IPS DF 4.7 (cell line): ENCODE measurements around the gene PSPC1.
A peak's percentile ranks its signal among the peaks of the same experiment; 100 is the strongest.
"Not testable (repeated sequence)": the region's sequence is repeated elsewhere in the genome, so short reads cannot be mapped to it uniquely, and the experiment has no call there.

ENCODE experiments used
- DNase-seq: peaks from one replicate; pipeline ENCODE4 v3.0.0-alpha.2; 2013; ENCODE audit warnings: low spot score; ENCODE audit errors: extremely low read depth

The PSPC1 gene, protein sequence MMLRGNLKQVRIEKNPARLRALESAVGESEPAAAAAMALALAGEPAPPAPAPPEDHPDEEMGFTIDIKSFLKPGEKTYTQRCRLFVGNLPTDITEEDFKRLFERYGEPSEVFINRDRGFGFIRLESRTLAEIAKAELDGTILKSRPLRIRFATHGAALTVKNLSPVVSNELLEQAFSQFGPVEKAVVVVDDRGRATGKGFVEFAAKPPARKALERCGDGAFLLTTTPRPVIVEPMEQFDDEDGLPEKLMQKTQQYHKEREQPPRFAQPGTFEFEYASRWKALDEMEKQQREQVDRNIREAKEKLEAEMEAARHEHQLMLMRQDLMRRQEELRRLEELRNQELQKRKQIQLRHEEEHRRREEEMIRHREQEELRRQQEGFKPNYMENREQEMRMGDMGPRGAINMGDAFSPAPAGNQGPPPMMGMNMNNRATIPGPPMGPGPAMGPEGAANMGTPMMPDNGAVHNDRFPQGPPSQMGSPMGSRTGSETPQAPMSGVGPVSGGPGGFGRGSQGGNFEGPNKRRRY

DNA sequence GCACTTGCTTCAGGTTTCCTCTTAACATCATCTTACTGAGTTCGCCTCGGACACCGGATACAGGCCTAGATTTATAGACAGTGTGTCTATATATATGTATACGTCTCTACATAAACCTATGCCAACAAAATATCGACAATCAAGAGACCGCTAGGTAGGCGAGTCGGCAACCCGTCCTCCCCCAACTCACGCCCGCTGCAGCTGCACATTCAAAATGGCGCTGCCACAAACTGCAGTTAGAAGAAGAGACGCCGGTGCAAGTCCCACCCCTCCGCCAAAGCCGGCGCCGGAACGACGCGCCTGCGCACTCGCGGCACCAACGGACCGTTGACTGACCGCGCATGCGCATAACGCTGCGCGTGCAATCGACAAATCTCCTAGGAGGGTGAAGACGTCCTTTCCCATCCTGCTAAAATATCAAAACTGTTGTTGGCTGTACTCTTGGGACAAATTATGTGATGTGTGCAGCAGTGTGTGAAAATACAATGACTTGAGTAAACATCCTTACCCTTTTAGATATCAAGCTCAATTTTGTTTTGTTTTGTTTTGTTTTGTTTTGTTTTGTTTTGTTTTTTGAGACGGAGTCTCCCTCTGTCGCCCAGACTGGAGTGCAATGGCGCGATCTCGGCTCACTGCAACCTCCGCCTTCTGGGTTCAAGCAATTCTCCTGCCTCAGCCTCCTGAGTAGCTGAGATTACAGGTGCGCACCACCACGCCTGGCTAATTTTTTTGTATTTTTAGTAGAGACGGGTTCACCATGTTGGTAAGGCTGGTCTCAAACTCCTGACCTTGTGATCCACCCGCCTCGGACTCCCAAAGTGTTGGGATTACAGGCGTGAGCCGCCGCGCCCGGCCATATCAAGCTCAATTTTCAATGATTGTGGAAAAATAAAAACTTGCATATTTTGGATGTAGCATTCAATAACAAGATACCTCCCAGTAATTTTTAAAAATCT lies at the start of gene PSPC1:
TSS of gene PSPC1 (minus strand) at position 219 of the 956 bp plus-strand sequence. CDS start at position 31, 188 bp downstream.
- DNase-seq: peak; percentile 72

DNA sequence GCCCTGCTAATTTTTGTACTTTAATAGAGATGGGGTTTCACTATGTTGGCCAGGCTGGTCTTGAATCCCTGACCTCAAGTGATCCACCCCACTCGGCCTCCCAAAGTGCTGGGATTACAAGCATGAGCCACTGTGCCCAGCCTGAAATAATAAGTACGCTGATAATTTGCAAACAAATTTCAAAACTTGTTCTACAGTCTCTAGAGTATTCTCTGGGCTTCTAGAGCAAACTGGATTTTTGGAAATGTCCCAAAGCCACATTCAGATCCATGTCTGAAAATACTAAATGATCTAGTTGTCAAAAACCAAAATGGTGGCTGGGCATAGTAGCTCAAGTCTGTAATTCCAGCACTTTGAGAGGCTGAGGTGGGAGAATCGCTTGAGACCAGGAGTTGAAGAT lies 39.9 kb upstream of the PSPC1 start:
- no peak for DNase-seq

DNA sequence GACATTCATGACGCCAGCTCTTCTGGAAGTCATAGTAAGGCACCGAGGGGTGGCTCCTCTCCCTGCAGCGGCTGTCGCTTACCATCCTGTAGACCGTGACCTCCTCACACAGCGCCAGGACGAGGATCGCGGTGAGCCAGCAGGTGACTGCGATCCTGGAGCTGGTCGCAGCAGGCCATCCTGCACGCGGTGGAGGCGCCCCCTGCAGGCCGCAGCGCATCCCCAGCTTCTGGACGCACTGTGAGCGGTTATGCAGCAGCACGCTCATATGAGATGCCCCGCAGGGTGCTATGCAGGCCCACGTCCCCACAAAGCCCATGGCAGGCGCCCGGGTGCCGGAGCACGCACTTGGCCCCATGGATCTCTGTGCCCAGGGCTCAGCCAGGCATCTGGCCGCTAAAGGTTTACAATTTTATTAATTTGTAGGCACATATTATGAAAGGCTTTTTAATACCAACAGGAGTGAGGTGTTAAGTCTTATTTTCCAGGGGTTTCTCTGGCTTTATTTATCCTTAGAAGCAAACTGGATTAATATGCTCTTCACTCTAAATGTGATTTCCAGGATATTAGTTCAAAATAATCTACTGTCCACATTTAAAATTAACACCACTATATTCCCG lies 35.6 kb upstream of the PSPC1 start:
- DNase-seq: peak; percentile 62

DNA sequence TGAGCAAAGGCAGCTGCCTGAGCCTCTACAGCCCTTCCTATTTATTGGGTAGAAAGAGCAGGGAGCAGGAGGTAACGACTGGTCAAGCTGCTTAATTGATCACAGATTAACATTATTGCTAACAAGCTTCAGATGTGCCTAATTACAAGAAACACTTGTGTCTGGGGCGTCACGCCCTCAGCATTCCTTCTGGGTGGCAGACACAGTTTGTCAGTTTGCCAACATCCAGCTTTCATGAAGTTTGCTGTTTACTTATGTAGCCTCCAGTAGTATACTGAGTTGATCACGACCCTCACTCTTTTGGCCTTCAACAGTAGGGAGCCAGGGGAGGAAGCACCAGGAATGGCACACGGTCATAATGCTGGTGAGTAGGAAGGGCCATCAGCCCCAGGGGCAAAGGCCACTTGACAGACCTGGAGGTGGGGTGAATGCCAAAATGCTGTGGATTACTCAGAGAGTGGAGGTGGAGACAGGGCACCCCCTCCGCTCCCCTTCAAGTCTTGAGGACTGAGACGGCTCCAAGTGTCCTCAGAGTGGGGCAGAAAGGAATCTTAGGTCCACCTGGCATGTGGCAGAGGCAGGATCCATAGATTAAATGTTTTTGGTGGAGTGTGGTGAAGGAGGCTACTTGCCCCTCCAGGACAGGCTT lies 34.9 kb upstream of the PSPC1 start:
- no peak for DNase-seq

DNA sequence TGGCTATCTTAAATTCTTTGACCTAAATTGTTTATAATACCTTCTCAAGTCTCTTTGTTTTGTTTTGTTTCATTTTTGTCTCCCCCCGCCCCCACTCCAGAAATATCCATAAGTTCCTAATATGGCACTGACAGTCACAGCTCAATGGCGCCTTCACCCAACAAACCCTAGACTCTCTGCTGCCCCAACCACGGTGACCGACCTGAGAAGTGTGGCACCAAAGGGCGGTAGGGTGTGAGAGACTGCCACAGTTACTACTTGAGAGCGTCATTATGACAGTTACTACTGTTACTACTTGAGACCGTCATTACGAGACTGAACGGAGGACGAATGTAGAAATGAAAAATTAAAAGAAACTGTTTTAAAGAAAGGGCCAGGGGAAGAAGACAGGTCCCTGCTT lies 34.4 kb upstream of the PSPC1 start:
- DNase-seq: no peak

DNA sequence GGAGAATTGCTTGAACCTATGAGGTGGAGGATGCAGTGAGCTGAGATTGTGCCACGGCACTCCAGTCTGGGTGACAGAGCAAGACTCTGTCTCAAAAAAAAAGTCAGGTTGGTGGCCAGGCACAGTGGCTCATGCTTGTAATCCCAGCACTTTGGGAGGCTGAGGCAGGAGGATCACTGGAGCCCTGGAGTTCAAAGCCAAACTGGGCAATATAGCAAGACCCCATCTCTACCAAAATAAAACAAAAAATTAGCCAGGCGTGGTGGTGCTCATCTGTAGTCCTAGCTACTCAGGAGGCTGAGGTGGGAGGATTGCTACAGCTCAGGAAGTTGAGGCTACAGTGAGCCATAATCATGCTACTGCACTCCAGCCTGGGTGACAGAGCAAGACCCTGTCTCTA lies 33.1 kb upstream of the PSPC1 start:
- not testable (repeated sequence) for DNase-seq

DNA sequence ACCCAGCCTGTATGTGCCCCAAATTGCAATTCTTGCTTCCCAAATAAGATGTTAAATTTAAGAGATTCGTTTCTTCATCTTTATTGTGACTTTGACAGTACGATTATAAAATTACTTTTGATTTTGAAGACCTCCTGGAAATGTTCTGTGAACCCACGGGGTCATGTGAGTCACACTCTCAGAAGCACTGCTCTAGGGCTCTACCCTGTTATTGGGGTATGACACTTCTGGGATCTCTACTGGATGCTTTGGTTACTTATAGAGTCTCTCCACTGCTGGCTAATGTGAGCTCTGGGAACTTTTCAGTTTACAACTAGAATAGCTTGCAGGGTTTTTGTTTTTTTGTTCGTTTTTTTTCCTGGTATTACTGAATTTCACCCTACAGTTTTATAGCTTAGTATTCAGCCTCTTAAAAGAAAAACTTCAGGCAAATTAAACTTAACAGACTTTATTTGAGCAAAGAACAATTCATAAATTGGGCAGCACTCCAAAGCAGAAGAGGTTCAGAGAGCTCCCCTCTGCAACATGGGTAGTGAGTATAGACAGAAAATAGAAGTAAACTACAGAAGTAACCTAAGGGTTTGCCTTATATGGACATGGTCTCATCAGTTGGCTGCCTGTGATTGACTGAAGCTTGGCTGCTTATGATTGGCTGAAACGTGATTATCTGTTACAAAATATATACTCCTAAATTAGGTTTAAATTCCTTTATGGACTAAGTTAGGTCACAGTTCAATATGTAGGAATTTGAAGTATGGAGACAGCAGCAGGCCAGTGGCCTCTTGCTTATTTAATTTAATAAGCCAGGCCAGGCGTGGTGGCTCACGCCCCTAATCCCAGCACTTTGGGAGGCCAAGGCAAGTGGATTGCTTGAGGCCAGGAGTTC lies 28.5 kb upstream of the PSPC1 start:
- DNase-seq: no peak

DNA sequence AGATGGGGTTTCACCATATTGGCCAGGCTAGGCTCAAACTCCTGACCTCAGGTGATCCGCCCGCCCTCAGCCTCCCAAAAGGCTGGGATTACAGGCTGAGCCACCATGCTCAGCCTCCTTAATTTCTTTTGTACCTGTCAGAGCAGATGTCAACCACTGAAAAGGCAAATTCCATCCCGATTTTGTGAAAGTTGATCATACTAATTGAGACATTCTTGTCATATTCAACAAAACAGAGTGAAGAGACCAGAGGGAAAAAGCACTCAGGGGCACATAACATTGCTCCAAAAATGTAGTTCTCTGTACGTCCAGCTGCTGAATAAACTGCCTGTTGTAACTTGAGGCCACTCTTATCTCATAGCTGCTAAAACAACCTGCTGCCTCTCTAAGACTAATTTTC lies 27.4 kb upstream of the PSPC1 start:
- DNase-seq: no peak

DNA sequence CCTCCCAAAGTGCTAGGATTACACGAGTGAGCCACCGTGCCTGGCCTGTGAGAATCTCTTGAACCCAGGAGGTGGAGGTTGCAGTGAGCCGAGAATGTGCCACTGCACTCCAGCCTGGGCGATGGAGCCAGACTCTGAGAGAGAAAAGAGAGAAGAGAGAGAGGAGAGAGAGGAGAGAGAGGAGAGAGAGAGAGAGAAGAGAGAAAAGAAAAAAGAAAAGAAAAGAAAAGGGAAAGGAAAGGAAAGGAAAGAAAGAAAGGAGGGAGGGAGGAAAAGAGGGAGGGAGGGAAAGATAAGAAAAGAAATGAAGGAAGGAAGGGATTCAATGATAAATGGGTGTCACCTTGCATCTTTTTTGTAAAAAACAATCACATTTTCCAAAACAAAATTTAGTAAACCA lies 23.0 kb upstream of the PSPC1 start:
- no peak for DNase-seq

DNA sequence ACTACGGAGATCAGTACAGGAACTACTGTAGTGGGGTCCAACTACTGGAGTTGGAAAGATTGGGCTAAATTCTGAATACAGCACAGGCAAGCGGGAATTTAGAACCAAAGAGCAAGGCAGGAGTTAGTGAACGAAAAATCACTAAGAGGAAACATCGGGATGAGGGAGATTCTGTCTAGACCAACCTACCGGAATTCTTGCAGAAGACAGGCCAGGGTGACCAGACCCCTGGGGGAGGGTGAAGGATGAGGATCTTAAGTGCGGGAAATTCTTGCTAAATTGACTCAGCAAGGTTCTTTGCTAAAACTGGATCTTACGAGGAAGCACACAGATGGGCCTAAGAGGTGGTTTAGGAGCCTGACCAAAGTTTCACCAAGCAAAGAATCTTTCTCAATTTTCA lies 13.2 kb upstream of the PSPC1 start:
- no peak for DNase-seq

DNA sequence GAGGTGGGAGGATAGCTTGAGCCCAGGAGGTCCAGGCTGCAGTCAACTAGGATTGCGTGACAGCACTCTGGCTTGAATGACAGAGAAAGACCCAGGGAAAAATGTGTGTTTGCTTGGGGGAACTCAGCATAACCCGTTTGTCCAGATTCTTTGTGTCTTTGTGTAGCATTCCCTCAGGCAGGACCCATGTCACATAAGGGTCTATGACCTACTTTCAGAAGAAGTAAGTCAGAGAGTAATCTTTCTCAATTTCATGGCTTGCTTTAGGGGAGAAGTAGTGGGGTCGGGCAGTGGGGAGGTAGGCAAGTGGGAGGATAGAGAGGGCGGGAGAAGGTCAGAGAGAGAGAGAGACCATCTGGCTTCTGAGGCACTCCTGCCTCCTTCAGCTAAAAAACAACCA lies 11.9 kb upstream of the PSPC1 start:
- DNase-seq: no peak

DNA sequence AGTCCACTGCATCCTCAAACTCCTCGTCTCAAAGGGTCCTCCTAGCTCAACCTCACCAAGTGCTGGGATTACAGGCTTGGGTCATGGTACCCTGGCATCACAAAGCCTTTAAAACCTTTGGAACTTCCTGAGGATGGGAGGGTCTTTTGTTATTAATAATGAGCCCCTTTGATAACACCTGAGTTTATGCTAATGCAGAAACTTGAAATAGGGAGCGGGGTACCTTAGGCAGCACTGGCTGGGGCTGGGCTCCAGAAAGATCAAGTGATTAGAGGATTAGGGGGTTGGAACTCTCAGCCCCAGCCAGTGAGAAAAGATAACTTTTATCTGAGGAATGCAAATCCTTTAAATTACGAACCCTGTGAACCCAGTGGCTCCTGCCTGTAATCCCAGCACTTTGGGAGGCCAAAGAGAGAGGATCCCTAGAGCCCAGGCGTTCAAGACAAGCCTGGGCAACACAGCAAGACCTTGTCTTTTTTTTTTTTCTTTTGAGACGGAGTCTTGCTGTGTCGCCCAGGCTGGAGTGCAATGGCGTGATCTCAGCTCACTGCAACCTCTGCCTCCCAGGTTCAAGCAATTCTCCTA lies 9.3 kb upstream of the PSPC1 start:
- DNase-seq: no peak

DNA sequence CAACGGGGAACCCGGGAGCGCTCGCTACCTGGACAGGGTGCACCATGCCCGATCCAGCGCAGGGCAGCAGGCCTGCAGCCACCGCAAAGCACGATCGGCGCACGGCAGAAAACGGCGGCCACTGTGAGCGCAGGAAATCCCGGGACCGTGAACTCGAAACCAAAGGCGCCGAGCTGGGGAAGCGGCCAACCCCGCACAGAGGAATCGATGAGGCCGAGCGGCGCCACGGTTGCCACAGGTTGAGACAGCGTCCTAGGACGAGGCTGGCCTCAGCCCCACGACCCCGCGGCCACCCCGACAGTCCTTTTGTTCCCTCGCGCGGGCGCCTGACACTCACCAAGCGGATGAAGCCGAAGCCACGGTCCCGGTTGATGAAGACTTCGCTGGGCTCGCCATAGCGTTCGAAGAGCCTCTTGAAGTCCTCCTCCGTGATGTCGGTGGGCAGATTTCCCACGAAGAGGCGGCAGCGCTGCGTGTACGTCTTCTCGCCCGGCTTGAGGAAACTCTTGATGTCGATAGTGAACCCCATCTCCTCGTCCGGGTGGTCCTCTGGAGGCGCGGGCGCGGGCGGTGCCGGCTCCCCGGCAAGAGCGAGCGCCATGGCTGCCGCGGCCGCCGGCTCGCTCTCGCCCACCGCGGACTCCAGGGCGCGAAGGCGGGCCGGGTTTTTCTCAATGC lies 557 bp downstream of the PSPC1 start:
- DNase-seq: no peak

DNA sequence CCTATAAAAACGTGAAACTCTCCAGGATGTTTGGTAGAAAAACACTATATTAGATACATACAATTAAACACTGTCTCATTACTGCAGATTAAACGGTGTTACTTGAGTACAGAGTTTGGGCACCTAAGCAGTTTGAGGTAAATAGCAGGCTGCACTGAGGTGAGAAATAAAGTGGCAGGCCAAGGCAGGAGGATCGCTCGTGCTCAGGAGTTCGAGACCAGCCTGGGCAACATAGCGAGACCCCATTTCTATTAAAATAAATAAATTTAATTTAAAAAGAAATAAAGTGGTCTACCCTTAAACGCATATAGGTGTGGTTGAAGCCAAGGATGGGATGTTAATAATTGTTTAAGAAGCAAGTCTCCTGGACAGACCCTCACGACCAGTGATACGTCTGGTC lies 1.2 kb downstream of the PSPC1 start:
- DNase-seq: no peak

DNA sequence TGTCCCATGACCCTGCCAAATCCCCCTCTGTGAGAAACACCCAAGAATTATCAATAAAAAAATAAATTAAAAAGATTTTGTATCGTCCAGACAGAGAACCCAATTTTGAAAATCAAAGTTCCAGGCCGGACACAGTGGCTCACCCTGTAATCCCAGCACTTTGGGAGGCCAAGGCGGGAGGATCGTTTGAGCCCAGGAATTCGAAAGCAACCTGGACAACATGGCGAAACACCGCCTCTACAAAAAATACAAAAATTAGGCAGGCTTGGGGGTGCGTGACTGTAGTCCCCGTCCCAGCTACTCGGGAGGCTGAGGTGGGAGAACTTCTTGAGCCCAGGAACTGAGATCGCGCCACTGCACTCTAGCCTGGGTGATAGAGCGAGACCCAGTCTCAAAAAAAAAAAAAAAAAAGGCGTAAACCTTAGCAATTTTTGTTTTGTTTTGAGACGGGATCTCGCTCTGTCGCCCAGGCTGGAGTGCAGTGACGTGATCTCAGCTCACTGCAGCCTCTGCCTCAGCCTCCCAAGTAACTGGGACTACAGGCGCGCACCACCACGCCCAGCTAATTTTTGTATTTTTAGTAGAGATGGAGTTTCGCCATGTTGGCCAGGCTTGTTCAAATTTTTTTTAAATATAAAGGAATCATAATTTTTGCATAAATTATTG lies 1.9 kb downstream of the PSPC1 start:
- not testable (repeated sequence) for DNase-seq

DNA sequence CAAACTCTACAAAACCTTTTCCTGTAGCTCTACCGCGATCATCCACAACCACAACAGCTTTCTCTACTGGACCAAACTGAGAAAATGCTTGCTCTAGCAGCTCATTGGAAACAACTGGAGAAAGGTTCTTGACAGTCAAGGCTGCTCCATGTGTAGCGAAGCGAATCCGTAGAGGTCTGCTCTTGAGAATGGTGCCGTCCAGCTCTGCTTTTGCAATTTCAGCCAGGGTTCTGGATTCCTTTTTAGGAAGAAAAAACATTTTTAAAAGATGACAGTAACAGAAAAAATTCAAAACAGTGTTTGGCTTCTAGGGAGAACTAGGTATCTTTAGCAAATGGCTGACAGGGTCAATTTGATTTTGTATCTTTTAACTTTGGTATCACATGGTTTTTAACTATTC lies 10.4 kb downstream of the PSPC1 start:
- DNase-seq: no peak

DNA sequence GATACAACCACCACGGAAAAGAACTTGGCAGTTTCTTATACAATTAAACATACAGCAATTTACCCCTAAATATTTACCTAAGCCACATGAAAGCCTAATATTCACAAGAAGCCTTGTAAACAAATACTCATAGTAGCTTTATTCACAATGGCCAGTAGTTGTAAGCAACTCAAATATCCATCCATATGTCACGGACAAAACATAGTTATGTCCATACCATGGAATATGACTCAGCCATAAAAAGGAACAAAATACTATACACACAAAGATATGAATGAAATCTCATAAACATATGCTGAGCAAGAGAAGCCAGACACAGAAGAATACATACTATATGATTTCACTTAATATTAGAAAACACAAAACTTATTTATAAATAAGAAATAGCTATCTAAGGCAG lies 12.9 kb downstream of the PSPC1 start:
- no peak for DNase-seq

DNA sequence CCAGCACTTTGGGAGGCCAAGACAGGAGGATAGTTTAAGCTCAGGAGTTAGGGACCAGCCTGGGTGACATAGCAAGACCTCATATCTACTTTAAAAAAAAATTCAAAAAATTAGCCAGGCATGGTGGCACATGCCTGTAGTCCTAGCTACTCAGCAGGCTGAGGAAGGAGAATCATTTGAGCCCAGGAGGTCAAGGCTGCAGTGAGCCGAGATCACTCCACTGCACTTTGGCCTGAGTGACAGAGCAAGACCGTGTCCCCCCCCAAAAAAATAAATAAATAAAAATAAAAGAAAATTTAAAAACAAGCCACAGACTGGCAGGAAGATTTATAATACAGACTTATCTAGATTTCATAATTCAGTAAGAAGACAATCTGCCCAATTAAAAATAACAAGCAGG lies 14.8 kb downstream of the PSPC1 start:
- DNase-seq: no peak

DNA sequence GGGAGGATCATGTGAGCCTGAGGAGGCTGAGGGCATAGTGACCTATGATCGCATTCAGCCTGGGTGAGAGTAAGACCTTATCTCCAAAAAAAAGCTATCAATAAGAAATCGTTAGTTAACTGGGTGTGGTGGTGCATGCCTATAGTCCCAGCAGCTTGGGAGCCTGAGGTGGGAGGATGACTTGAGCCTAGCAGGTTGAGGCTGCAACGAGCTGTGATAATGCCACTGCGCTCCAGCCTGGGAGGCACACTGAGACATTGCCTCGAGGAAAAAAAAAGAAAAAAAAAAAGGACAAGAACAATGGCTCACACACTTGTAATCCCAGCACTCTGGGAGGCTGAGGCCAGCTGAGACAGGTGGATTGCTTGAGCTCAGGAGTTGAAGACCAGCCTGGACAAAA lies 16.2 kb downstream of the PSPC1 start:
- DNase-seq: no peak
